ENCODE results near the gene HEPHL1.

The HEPHL1 gene

DNA sequence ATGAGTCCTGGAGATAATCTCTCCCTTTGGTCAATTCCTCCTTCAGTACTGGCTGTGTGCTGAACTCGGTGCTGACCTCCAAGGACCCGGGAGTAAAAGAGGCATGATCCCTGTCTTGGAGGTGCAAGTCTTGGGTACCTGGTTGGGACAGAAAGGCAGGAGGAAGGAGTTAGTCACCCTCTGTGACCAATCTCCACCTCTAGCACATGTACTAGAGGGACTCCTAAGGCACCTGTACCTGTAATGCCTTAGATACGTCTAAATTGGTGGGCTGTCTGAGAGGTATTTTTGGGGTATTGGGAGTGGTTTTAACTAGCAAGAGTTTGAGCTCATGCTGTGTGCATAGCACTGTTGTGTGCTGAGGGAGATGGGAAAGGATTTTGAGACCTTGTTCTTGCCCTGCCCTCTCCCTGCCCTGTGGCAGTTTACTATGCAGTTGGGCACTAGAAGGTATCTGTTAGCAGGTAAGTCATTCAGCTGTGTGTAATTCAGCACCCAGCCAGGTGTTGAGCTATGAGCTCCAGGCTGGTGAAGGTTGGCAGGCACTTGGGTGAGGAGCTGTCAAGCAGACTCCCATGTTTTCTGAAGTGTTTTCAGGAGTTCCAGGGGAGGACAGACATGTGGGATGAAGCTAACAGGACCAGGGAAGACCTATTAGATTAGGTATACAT is 110.0 kb downstream of the HEPHL1 start:
- no peak for DNase-seq

DNA sequence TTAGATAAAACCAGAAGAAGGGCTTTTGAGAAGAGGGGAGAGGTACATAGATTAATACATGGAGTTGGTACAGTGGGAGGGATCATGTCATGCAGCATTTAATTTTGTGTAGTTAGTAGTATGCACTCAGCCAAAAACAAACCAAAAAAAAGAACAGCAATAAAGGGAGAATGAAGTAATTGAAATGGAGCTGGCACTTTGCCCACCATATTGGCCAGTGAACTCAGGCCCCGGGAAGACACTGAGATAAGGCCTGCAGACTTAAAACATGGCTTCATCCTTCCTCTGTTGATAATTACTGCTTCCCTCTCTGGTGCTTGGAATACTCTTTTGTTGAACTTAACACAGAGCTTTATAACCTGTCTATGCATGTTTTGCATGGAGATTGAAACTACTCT is 110.6 kb downstream of the HEPHL1 start:
- DNase-seq, result no peak

DNA sequence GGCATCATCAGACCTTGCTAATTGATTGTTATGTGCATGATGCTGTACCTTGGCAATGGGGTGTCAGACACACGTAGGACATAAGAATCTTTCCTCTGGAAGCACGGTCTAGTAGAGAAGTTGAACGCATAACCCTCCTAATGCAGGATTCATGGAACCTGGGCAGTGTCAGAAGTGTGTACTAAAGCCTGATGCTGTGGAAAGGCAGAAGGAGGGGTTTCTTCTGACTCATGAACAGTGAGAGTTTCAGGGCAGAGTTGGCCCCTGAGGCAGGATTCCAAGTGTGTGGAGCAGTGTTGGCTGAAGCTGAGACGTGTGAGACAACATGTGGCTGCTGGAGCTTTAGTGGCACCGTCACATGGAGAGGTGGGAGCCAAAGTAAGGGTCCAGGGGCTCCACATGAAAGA is 111.0 kb downstream of the HEPHL1 start:
- no peak for DNase-seq

DNA sequence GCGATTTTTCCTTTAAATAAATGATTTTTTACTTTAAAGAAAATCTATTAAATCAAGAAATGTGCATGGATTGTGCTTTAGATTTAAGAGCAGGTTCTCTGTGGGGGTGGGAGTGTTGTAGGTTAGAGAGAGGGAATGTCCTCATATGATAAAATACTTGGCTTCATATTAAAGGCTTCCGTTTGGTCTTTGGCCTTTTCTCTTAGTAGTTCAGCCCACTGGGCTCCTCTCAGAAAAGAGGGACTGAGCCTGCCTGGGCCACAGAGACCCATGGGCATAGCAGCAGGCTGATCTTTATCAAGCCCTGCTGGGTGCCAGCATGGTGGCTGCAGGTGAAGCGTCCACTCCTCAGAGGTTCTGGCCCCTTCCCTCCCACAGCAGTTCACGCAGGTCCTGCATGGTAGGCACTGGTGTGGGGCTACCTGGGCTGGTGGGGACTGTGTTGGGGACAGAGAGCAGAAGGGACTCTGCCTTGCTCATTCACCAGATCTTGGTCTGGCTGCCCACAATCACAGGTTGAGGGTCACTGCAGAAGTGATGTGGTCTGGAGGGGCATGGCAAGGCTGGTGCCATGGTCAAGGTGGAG is 111.8 kb downstream of the HEPHL1 start:
- no peak for DNase-seq

DNA sequence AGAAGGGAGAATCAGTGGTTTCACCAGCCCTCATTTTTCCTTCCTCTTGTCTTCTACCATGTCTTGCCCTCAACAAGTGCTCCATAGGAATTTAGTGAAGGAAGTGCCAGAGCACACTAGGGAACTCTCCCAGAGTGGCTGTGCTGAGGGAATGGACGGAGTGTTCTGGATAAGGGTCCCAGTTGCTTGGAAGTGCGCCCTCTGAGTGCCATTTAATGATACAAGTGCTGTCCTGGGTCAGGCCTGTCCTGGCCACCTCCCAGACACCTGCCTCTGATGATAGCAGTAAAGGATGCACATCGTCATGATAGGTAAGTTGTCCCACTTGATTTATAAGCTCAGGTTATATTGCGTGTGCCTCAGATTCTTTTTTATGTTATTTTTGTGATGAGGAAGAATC is 112.6 kb downstream of the HEPHL1 start:
- no peak for DNase-seq

DNA sequence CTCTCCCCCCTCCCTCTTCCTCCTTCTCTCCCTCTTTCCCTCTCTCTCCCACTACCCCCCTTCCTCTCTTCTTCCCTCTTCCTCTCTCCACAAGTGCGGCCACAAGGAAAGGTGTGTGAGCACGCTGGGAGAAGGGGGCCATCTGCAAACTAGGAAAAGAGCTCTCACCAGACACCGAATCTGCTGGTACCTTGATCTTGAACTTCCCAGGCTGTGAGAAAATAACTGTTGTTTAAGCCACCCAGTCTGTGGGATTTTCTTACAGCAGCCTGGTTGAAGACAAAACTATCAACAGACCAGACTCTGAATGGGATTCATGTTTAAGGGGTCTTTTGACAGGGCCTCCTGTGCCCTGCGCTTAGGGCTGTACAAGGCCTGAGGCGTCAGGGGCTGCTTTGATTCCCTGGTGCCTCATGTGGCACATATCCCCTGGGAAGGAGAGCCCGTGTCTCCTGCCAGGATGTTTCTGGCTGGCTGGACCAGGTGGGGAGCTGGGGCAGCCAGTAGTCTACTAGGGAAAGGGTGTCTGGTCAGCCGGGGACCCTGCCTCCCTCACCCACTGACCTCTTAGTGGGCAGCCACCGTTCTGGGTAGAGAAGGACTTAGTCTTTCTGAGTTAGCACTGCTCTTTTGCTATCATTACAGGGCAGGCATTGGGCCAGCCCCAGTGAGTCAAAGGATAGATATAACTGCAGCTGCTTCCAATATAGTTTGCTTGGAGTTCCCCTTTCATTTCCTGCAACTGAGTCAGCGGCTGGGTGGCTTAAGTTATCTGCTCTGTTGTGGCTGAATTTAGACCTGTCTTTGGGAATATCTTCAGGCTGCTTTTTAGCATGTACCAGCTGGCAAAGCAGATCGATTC is 113.7 kb downstream of the HEPHL1 start:
- DNase-seq, result no peak

DNA sequence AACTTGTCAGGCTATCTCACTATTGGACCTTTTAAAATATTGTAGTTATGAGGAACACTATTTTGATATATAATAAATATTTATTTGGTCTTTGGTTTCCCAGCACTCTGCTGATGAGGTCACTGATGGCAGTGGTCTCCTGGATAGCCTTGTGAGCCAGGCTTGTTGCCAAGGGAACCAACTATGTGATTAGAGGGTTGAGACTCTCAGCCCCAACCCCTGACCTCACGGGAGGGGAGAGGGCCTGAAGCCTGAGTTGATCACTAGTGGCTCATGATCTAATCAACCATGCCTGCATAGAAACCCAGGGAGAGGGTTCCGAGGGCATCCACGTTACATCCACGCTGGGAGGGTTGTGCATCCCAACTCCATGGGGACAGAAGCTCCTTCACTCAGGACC is 118.3 kb downstream of the HEPHL1 start:
- no peak for DNase-seq

DNA sequence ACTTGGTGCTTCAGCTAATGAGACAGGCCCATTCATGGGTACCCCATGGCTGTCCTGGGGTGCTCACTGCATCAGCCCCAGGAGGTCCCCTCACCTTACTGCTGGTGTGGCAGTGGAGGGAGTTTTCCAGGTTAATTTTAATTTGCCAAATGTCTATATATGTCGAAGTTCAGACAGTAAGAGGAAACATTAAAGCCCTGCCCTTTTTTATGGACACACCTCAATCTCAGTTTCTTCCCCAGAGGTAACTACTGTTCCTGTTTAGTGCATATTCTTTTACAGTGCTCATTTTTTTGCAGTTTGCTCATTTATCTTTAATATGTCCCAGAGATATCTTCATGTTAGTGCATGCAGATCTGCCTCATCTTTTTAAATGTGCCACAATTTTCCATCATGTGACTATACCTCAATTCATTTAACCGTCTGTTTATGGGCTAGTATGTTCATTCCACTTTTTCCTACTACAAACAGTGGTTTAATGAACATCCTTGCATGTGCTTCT is 119.1 kb downstream of the HEPHL1 start:
- DNase-seq, result no peak

DNA sequence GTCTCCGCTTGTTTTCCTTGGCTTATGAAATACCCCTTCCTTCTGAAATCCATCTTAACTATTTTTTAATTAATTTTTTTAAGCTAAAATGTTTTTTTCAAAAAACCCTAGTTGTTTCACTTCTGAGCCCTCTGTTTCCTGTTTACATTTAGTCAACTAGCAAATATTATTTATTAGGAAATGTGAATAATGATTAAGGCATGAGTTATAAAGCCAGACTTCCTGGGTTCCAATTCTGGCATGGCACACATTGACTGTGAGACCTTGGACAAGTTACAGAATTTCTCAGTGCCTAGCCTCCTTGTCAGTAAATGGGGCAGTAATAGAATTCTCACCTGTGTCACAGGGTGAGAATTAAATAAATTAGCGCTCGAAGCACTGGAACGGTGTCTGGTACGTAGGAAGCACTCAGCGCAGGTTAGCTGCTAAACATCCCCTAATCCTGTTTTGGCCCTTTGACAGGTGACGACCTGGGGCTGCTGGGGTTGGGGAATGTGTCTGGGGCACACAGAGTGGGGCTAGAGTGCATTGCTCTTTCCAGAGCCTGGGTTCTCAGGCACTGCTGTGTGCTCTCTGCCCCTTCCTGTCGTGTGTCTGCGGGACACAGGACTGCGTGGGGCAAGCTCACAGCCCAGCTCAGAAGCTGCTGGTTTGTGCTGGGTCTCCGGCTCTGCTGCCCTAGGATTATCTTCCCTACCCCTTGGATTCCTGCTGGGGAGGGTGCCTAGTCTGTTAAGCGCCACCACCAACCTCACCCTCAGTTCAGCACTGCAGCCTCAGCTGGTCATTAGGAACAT is 120.6 kb downstream of the HEPHL1 start:
- no peak for DNase-seq

DNA sequence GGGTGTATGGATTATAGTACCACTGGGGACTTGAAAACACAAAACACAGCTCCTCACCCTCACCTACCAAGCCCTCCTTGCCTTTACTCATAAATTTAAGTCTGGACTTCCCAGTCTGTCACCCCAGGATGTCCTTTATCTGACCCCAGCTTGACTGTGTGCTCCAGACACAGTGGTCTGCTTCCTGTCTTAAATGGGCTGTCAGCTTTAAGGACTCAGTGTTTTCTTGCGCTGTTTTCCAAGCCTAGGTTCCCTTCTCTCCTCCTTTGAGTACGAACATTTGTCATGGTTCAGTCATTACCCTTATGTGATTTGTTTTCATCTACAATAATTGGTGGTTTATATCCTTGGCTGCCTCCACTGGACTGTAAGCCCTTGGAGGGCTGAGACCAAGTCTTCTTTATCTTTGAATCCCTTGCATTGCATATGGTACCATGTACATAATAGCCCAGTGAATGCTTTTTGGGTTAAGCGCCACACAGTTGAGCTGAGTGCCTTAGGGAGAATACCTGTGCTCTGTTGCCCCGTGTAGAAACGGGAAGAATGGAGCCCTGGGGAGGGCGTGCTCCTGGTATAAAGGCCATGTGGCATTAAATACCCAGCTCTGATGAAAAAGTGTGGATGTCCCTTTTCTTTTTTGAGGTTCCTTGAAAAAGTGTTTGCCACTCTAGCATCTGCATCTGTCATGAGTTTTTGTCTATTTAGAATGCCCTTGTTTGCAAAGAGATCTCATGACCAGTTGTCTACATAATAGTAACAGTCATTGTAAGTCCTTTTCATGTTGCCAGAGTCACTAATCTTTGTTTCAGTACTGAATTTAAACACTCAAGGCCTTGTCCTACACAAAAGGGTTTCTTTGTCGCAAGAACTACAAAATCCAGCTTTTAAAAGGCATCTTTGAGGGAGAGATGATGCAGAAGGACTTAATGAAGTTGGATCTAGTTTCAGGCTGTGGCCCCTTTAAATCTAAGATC is 121.4 kb downstream of the HEPHL1 start:
- DNase-seq, result no peak

DNA sequence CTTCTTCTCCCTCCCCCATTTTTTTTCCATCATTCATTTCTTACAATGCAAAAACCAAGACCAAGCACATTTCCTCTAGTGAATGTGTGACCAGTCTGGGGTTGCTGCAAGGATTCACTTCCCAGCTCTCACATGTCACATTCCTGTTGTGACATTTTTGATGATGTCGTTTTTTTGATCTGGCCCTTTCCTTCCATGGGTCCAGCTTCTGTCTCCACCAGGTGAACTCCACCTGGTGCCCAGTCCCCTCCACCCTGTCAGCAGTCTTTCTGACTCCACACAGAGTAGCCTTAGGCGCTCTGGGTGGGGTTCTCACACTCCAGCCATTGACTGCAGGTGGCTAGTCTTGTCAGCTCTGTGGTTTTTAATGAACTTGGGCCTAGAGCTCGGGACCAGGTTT is 123.1 kb downstream of the HEPHL1 start:
- no peak for DNase-seq

DNA sequence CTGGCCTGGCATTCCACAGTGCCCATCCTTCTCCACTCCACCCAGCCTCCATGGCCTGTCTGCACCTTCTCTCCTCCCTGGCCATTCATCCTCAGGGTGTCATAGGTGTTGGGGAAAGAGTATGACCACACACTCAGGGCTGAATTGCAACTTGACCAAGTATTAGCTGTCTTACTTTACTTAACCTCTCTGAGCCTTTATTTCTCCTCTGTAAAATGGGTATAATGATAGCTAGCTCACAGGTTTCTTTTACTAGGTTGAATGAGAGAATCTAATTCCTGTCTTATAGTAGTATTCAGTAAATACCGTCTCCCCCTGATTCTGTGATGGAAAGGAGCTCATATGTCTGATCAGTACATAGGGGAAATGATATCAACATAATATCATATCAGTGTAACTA is 123.5 kb downstream of the HEPHL1 start:
- no peak for DNase-seq

DNA sequence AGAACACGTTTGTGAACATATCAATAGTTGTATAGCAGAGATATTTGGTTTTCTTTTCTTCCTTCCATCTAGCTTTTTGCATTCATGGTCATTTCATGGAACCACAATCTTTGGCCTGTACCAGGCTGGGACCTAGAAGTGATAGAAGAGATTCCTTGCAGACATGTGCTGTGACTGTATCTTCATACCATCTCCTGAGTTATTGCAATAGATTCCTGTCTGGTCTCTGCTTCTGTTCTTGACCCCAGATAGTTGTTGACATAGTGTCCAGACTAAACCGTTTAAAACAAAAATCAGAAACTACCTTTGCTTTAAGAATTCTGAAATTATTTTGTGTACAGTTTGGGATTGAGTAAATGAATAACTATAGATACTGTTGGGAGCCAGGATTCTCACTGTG is 124.3 kb downstream of the HEPHL1 start:
- no peak for DNase-seq

DNA sequence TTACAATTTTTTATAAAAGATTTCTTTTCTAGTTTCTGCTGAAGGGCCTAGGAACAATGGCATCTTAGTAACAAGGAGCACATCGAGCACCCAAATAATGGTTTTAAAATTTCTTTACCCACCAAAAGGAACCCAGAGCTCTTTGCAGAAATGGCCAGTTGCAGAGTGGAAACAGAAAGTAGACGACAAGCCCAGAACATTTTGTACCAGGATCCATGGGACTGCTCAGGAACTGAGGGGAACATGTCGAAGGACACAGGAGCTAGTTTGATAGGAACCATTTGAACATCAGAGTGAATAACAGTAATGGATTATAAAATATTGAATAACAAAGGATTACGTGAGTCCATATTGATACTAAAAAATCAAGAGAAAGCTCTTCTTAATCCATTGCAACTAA is 124.8 kb downstream of the HEPHL1 start:
- DNase-seq, result no peak

DNA sequence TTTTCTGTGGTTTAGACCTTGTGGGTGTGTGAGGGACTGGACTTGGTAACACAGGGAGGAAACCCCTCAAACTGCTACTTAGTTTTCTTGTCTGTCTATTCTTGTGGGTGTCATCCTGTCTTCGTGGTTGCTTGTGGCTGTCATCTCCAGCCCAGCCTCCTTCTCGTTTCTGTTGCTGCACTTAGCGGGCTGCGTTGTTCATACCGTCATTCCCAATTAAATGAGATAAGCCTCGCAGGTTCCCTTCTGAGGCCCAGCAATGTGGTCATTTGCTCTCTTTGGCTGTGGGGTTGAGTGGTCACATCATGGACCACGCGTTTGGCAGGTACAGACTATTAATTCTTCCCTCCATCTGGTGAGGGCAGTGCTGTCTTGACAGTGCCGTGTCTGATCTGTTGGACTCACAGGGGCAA is 126.3 kb downstream of the HEPHL1 start:
- peak in 2 of 5 experiments; percentile 9 to 48 for DNase-seq

DNA sequence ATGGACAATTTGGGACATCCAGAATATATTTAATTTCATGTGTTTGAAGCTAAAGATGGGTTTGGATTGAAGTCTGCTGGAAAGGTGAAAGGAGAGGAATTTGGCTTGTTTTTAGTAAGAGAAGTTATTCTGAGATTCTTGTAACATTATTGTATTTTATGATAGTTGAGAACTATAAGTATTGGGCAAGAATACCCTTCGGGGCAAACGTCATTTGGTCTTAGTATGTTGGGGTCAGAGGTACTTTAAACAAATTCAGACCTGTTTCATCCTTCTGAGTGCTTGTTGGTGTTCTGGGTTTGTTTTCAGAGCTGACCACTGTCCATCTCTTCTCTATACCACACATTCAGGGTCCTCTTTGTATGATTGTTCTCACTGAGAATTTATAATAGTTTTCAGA is 127.0 kb downstream of the HEPHL1 start:
- DNase-seq, result no peak

DNA sequence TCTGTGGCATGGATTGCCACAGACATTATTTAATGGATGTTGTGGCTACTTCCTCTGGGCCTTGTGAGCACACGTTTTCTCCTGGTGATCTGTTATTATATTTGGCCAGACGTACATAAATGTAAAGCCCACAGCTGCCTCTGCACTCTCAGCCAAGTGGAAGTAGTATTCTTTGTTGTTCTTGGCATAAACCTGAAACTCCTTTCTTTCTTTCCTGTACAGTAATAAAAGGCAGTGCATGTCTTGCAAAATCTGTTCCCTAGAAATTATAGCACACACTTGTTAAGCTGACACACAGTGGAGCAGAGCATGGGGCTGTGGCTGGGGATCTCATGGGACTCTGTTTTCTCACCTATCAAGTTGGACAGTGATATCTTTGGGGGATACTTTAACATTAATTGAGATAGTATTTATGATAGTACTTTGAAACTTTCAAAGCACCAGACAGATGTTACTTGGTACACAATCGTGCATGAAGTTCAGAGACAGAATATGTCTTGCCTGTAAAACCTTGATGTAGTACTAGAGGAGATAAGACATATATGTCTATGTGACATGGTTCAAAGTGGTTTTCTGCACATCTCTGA is 128.4 kb downstream of the HEPHL1 start:
- no peak for DNase-seq

DNA sequence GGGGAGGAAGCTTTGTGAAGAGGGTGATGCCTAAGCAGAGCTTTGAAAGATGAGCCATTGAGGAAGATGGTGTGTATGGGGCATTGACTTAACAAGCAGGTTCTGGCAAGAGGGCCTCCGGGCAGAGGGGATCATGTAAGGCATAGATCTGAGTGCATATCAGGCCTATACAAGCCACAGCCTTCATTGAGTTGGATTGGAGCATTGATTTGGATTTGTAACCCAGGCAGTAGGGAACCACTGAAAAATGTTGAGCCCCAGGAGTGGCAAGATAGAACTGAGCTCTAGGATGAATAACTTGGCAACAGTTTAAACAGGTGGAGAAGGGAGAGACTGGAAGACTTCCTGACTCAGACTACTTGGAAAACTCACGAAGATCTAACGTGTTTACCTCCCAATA is 128.9 kb downstream of the HEPHL1 start:
- no peak for DNase-seq

DNA sequence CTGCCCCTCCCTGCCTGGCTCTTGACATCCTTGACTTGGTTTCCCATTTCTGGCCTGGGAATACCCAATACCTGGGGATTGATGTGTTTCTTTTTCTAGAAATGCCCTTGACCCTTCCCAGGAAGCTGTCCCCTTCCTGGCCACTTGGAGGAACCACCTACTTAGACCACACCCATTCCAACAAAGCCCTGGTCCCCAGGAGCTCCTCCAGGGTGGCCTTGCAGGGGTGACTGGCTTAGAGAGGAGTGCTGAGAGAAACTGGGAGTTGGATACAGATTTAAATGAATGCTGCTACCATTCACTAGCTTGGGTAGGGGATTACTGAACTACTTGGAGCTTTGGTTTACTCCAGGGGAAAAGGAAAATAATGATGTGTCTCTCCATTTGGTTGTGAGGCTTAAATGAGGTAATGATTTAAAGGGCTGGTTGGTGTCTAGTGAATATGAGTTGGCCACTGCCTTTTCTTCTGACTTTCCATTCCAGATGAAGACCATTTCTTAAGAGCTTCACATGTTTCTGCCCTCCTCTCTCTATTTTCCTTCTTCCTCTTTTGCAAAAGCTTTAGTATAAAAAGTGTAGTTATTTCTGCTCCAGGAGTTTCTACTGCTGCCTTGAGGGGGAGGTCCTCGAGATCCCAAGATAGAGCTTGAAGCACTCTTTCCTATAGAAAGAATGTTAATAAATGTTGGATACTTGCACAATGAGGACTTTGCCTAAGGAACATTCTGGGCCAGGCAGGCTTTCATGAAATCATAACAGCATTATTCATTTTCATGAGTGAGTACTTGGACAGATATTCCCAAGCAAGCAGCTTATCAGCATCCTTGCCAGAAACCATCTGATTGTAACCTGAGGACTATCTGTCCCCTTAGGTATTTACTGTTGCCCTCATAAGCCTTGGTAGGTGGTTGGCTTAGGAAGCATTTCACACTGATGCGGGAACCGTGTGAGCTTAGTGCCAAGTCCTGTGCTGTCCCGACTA is 129.8 kb downstream of the HEPHL1 start:
- no peak for DNase-seq

Measured in T-helper 2 cell (primary cell).